CD4-positive, alpha-beta T cell treated with Interleukin-10 for 1 hour (primary cell): ENCODE data around the gene FBXL17.
"Not testable (repeated sequence)": the region's sequence is repeated elsewhere in the genome, so short reads cannot be mapped to it uniquely, and the experiment has no call there.

Experiments
- DNase-seq: peaks from one replicate; pipeline ENCODE4 v3.0.0-alpha.2; 2020

The FBXL17 gene

GRCh38 chr5:108238936-108239887 is 142.7 kb downstream of the FBXL17 start:
- no peak for DNase-seq

- no peak for DNase-seq
Measured at GRCh38 chr5:108238461-108238860, 143.4 kb downstream of the FBXL17 start.

- no peak for DNase-seq
Measured at GRCh38 chr5:108233617-108234155, 148.2 kb downstream of the FBXL17 start.

- no peak for DNase-seq
Measured at GRCh38 chr5:108232805-108233204, 149.1 kb downstream of the FBXL17 start.

GRCh38 chr5:108222011-108222410 is 159.9 kb downstream of the FBXL17 start:
- DNase-seq, result no peak

- no peak for DNase-seq
Measured at GRCh38 chr5:108220834-108221233, 161.1 kb downstream of the FBXL17 start.

- no peak for DNase-seq
Measured at GRCh38 chr5:108216890-108217289, 165.0 kb downstream of the FBXL17 start.

- DNase-seq, result no peak
Measured at GRCh38 chr5:108214857-108215256, 167.0 kb downstream of the FBXL17 start.

GRCh38 chr5:108212775-108213346 is 169.0 kb downstream of the FBXL17 start:
- DNase-seq, result no peak

- DNase-seq, result no peak
Measured at GRCh38 chr5:108206707-108207106, 175.2 kb downstream of the FBXL17 start.

- no peak for DNase-seq
Measured at GRCh38 chr5:108201721-108202120, 180.2 kb downstream of the FBXL17 start.

GRCh38 chr5:108196276-108196675 is 185.6 kb downstream of the FBXL17 start:
- no peak for DNase-seq

- DNase-seq, result no peak
Measured at GRCh38 chr5:108193021-108193795, 188.7 kb downstream of the FBXL17 start.

- DNase-seq, result no peak
Measured at GRCh38 chr5:108184940-108185339, 197.0 kb downstream of the FBXL17 start.

- DNase-seq, result no peak
Measured at GRCh38 chr5:108181975-108182374, 199.9 kb downstream of the FBXL17 start.

- DNase-seq, result no peak
Measured at GRCh38 chr5:108174286-108174685, 207.6 kb downstream of the FBXL17 start.

GRCh38 chr5:108171759-108172158 is 210.1 kb downstream of the FBXL17 start:
- DNase-seq, result no peak

GRCh38 chr5:108168915-108169314 is 213.0 kb downstream of the FBXL17 start:
- no peak for DNase-seq

- no peak for DNase-seq
Measured at GRCh38 chr5:108167174-108167573, 214.7 kb downstream of the FBXL17 start.

GRCh38 chr5:108164574-108164973 is 217.3 kb downstream of the FBXL17 start:
- no peak for DNase-seq

GRCh38 chr5:108152854-108153253 is 229.0 kb downstream of the FBXL17 start:
- DNase-seq, result not testable (repeated sequence)

GRCh38 chr5:108149369-108149768 is 232.5 kb downstream of the FBXL17 start:
- no peak for DNase-seq

- DNase-seq, result no peak
Measured at GRCh38 chr5:108148715-108149139, 233.2 kb downstream of the FBXL17 start.
